ENCODE measurements around the gene STON1. TPM values are rescaled to one million over a fixed set of nuclear protein-coding genes. Genes with fewer than 3 reads are reported as not detected.

STON1 gene
- total and polyA plus RNA-seq, 9 donors = 8.8 to 12.9 (median 10.0) TPM

DNA sequence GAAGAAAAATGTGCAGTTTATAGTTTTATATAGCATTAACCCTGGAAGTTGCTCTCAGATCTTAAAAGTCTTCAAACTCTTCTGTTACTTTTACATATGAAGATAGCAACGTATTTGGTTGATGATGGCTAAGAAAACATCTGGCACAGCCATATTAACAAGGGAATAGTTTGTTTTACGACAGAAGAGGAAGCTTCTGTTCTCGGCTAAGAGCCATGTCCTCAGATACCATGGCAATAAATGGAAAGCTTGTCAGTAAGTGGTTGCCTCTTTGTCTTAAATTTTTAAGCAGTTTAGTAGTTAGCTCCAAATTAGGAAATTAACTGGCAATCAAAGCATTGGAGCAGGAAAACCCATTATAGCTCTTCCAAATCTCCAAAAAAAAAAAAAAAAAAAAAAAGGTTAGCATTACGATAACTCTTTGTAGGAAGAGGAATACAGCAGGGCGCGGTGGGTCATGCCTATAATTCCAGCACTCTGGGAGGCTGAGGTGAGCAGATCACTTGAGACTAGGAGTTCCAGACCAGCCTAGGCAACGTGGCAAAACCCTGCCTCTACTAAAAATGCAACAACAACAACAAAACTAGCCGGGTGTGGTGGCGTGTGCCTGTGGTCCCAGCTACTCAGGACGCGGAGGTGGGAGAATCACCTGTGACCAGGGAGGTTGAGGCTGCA lies 4.5 kb upstream of the STON1 start:
- Histone ChIP-seq H3K4me1 (ENCODE audit: control insufficient read depth, insufficient read depth, low read length) (peaks cover 22% of the 10 kb centered on the region), H3K36me3 (ENCODE audit: control insufficient read depth, insufficient read depth, low read length) (peaks cover 5% of the 10 kb centered on the region), H3K4me3 (ENCODE audit: low read length) (no peak overlapping the region), H3K27me3 (ENCODE audit: control insufficient read depth, insufficient read depth, low read length) (no peaks in the 10 kb centered on the region), H3K9me3 (replicated peaks; ENCODE audit: control insufficient read depth, low read depth, low read length) (no peaks in the 10 kb centered on the region), H3K27ac (ENCODE audit: low read length) (no peak overlapping the region)
- DNase-seq = peak; percentile 79
- WGBS (ENCODE audit: insufficient coverage) = no CpG with 5 or more reads among the region's 11 CpGs

- H3K27ac ChIP-seq (ENCODE audit: low read length) = peak overlapping the region; percentile 80
- 0% methylated on average over 1 of the region's 2 CpGs for WGBS (ENCODE audit: insufficient coverage)
- no peaks in the 10 kb centered on the region for H3K27me3 ChIP-seq (ENCODE audit: control insufficient read depth, insufficient read depth, low read length)
- peaks cover 32% of the 10 kb centered on the region for H3K4me1 ChIP-seq (ENCODE audit: control insufficient read depth, insufficient read depth, low read length)
- no peaks in the 10 kb centered on the region for H3K36me3 ChIP-seq (ENCODE audit: control insufficient read depth, insufficient read depth, low read length)
- H3K9me3 ChIP-seq (replicated peaks; ENCODE audit: control insufficient read depth, low read depth, low read length) = no peaks in the 10 kb centered on the region
- DNase-seq = peak; percentile 87
- H3K4me3 ChIP-seq (ENCODE audit: low read length) = no peak overlapping the region
Observed at GRCh38 chr2:48527226-48527885, 2.6 kb upstream of the STON1 start.

DNA sequence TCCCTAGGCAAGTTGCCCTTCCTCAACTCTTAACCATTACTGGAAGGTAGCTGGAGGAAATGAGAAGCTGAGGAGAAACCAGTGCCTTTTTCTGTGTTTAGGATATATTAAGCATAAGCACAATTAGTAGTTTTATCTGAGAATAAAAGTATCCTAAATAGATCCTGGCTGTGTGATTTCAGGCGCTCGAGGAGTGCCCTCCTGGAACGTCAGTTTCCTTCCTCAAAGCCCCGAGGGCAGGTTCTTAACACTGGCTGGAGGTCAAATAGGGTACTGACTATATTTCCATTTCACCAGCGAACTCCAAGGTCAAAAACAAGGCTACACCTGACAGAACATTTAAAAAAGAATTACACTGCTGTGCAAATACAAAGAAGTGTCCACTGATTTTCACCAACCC lies 1.5 kb upstream of the STON1 start:
- no peaks in the 10 kb centered on the region for H3K36me3 ChIP-seq (ENCODE audit: control insufficient read depth, insufficient read depth, low read length)
- WGBS (ENCODE audit: insufficient coverage) = 60% methylated on average over 5 of the region's 5 CpGs
- H3K9me3 ChIP-seq (replicated peaks; ENCODE audit: control insufficient read depth, low read depth, low read length) = no peaks in the 10 kb centered on the region
- peaks cover 32% of the 10 kb centered on the region for H3K4me1 ChIP-seq (ENCODE audit: control insufficient read depth, insufficient read depth, low read length)
- H3K4me3 ChIP-seq (ENCODE audit: low read length) = no peak overlapping the region
- H3K27ac ChIP-seq (ENCODE audit: low read length) = no peak overlapping the region
- H3K27me3 ChIP-seq (ENCODE audit: control insufficient read depth, insufficient read depth, low read length) = no peaks in the 10 kb centered on the region
- no peak for DNase-seq

DNA sequence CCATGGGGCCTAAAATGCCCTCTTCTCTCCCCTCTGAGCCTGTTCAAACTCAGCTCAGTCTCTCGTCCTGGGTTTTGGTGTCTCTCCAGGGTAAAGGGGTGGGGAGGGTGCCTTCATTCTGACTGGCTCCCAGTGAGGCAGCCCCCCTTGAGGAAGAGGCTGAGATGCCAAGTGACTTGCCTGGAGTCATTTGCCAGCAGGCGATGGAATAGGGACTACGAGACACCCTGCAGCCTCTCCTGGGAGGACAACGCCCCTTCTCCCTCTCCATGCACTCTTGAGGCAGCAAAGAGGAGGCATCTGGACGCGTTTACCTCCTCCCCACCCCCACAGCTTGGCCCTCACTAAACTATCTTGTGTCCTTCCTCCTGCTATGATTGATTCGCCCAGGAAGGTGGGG lies 760 bp upstream of the STON1 start:
- no peak for DNase-seq
- Histone ChIP-seq H3K27ac (ENCODE audit: low read length) (no peak overlapping the region), H3K4me1 (ENCODE audit: control insufficient read depth, insufficient read depth, low read length) (peaks cover 32% of the 10 kb centered on the region)

DNA sequence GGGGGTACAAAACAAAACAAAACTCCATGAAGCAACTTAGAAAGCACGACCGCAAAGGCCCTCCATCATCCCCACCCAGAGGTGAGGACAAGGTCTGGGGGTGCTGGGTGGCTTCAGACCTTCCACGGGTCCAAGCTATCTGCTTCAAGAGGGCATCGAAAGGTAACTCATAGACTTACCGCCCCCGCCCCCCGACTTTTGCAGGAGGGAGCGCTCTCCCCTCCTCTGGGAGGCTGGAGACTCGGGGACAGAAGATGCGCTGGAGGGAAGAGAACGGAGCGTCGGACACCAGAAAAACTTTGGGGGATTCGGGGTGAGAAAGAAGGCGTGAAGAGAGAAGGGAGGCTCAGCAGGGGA lies 300 bp upstream of the STON1 start:
- Histone ChIP-seq H3K4me3 (ENCODE audit: low read length) (peak overlapping the region; percentile 89), H3K9me3 (replicated peaks; ENCODE audit: control insufficient read depth, low read depth, low read length) (no peaks in the 10 kb centered on the region), H3K27ac (ENCODE audit: low read length) (peak overlapping the region; percentile 29), H3K27me3 (ENCODE audit: control insufficient read depth, insufficient read depth, low read length) (no peaks in the 10 kb centered on the region), H3K4me1 (ENCODE audit: control insufficient read depth, insufficient read depth, low read length) (peaks cover 32% of the 10 kb centered on the region), H3K36me3 (ENCODE audit: control insufficient read depth, insufficient read depth, low read length) (no peaks in the 10 kb centered on the region)
- DNase-seq = no peak
- no CpG with 5 or more reads among the region's 15 CpGs for WGBS (ENCODE audit: insufficient coverage)

More for the DNA sequence above, 760 bp upstream of the STON1 start:
- WGBS (ENCODE audit: insufficient coverage) = 47% methylated on average over 3 of the region's 7 CpGs
- H3K9me3 ChIP-seq (replicated peaks; ENCODE audit: control insufficient read depth, low read depth, low read length) = no peaks in the 10 kb centered on the region
- no peaks in the 10 kb centered on the region for H3K36me3 ChIP-seq (ENCODE audit: control insufficient read depth, insufficient read depth, low read length)
- no peak overlapping the region for H3K4me3 ChIP-seq (ENCODE audit: low read length)
- no peaks in the 10 kb centered on the region for H3K27me3 ChIP-seq (ENCODE audit: control insufficient read depth, insufficient read depth, low read length)

- Histone ChIP-seq H3K27me3 (ENCODE audit: control insufficient read depth, insufficient read depth, low read length) (no peaks in the 10 kb centered on the region), H3K9me3 (replicated peaks; ENCODE audit: control insufficient read depth, low read depth, low read length) (no peaks in the 10 kb centered on the region), H3K36me3 (ENCODE audit: control insufficient read depth, insufficient read depth, low read length) (no peaks in the 10 kb centered on the region), H3K4me3 (ENCODE audit: low read length) (peak overlapping the region; percentile 89), H3K27ac (ENCODE audit: low read length) (peak overlapping the region; percentile 76), H3K4me1 (ENCODE audit: control insufficient read depth, insufficient read depth, low read length) (peaks cover 27% of the 10 kb centered on the region)
- no CpG with 5 or more reads among the region's 6 CpGs for WGBS (ENCODE audit: insufficient coverage)
- DNase-seq = peak; percentile 74
Observed at GRCh38 chr2:48531141-48531648, 1.2 kb downstream of the STON1 start.

DNA sequence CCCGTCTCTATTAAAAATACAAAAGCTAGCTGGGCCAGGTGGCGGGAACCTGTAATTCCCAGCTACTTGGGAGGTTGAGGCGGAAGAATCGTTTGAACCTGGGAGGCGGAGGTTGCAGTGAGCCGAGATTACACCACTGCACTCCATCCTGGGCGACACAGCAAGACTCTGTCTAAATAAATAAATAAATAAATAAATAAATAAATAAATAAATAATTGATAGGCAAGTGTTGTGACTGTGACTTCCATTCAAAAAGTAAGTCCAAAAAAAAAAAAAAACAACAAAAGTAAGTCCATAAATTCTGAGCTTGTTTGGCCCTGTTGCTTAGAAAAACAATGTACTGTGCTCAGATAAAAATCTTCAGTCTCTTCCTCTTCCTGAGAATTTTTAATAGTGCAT lies 2.2 kb downstream of the STON1 start:
- Histone ChIP-seq H3K27ac (ENCODE audit: low read length) (no peak overlapping the region), H3K4me3 (ENCODE audit: low read length) (no peak overlapping the region), H3K4me1 (ENCODE audit: control insufficient read depth, insufficient read depth, low read length) (peaks cover 27% of the 10 kb centered on the region), H3K36me3 (ENCODE audit: control insufficient read depth, insufficient read depth, low read length) (no peaks in the 10 kb centered on the region), H3K9me3 (replicated peaks; ENCODE audit: control insufficient read depth, low read depth, low read length) (no peaks in the 10 kb centered on the region), H3K27me3 (ENCODE audit: control insufficient read depth, insufficient read depth, low read length) (no peaks in the 10 kb centered on the region)
- DNase-seq = no peak
- WGBS (ENCODE audit: insufficient coverage) = 100% methylated on average over 1 of the region's 7 CpGs

GRCh38 chr2:48532824-48533223 lies 2.9 kb downstream of the STON1 start:
- H3K4me1 ChIP-seq (ENCODE audit: control insufficient read depth, insufficient read depth, low read length) = peaks cover 23% of the 10 kb centered on the region
- H3K27ac ChIP-seq (ENCODE audit: low read length) = no peak overlapping the region
- H3K4me3 ChIP-seq (ENCODE audit: low read length) = no peak overlapping the region

GRCh38 chr2:48534781-48535180 lies 4.8 kb downstream of the STON1 start:
- H3K4me3 ChIP-seq (ENCODE audit: low read length) = no peak overlapping the region
- DNase-seq = no peak
- H3K27me3 ChIP-seq (ENCODE audit: control insufficient read depth, insufficient read depth, low read length) = no peaks in the 10 kb centered on the region
- H3K36me3 ChIP-seq (ENCODE audit: control insufficient read depth, insufficient read depth, low read length) = no peaks in the 10 kb centered on the region
- no peaks in the 10 kb centered on the region for H3K9me3 ChIP-seq (replicated peaks; ENCODE audit: control insufficient read depth, low read depth, low read length)
- H3K4me1 ChIP-seq (ENCODE audit: control insufficient read depth, insufficient read depth, low read length) = peaks cover 10% of the 10 kb centered on the region
- H3K27ac ChIP-seq (ENCODE audit: low read length) = no peak overlapping the region
- WGBS (ENCODE audit: insufficient coverage) = 80% methylated on average over 1 of the region's 5 CpGs

More at GRCh38 chr2:48532824-48533223, 2.9 kb downstream of the STON1 start:
- Histone ChIP-seq H3K9me3 (replicated peaks; ENCODE audit: control insufficient read depth, low read depth, low read length) (no peaks in the 10 kb centered on the region), H3K36me3 (ENCODE audit: control insufficient read depth, insufficient read depth, low read length) (no peaks in the 10 kb centered on the region), H3K27me3 (ENCODE audit: control insufficient read depth, insufficient read depth, low read length) (no peaks in the 10 kb centered on the region)
- no CpG with 5 or more reads among the region's 5 CpGs for WGBS (ENCODE audit: insufficient coverage)
- no peak for DNase-seq

DNA sequence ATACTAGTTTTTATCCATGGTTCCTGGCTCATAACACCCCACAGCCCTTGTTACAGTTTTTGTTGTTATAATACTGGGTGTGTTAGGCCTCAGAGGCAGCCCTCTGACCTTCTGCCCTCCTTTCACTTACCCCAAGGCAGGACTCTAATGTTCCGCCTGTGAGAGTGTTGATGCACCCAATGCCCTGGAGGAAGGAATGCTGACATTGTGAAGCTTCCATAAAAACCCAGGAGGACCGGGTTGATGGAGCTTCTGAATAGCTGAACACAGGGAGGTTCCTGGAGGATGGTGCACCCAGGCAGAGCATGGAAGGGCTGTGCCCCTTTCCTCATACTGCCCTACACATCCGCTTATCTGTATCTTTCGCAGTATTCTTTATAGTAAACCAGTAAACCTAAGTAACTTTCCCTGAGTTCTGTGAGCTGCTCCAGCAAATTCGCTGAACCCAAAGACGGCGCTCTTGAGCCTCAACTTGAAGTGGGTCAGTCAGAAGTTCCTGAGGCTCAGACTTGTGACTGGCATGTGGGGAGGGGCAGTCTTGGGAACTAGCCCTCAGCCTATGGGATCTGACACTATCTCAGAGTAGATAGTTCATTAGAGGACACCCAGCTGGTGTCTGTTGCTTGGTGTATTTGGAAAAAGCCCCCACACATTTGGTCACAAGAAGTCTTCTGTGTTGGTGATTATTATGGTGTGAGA lies 10.4 kb downstream of the STON1 start:
- Histone ChIP-seq H3K4me1 (ENCODE audit: control insufficient read depth, insufficient read depth, low read length) (peaks cover 3% of the 10 kb centered on the region), H3K9me3 (replicated peaks; ENCODE audit: control insufficient read depth, low read depth, low read length) (no peaks in the 10 kb centered on the region), H3K4me3 (ENCODE audit: low read length) (no peak overlapping the region), H3K27ac (ENCODE audit: low read length) (no peak overlapping the region), H3K27me3 (ENCODE audit: control insufficient read depth, insufficient read depth, low read length) (no peaks in the 10 kb centered on the region), H3K36me3 (ENCODE audit: control insufficient read depth, insufficient read depth, low read length) (no peaks in the 10 kb centered on the region)
- DNase-seq = no peak
- WGBS (ENCODE audit: insufficient coverage) = 95% methylated on average over 4 of the region's 7 CpGs

Measured in muscle of leg (tissue), 11 donors.